ENCODE data around the gene PRDM16.

Gene PRDM16

GRCh38 chr1:3320246-3321152 lies 251.5 kb downstream of the PRDM16 start:
- no peak for DNase-seq (ENCODE audit: low read depth in 2 of 2)

- no peak for DNase-seq (ENCODE audit: low read depth in 2 of 2)
These were observed 252.8 kb downstream of the PRDM16 start for GRCh38 chr1:3321559-3322449.

GRCh38 chr1:3322450-3323020 lies 253.5 kb downstream of the PRDM16 start:
- no peak for DNase-seq (ENCODE audit: low read depth in 2 of 2)

- DNase-seq (ENCODE audit: low read depth in 2 of 2) = no peak
These were observed 254.2 kb downstream of the PRDM16 start for GRCh38 chr1:3323021-3323795.

- no peak for DNase-seq (ENCODE audit: low read depth in 2 of 2)
These were observed 255.0 kb downstream of the PRDM16 start for GRCh38 chr1:3323796-3324703.

- DNase-seq (ENCODE audit: low read depth in 2 of 2) = no peak
These were observed 255.9 kb downstream of the PRDM16 start for GRCh38 chr1:3324704-3325535.

GRCh38 chr1:3326516-3327388 lies 257.7 kb downstream of the PRDM16 start:
- no peak for DNase-seq (ENCODE audit: low read depth in 2 of 2)

GRCh38 chr1:3327389-3327702 lies 258.3 kb downstream of the PRDM16 start:
- no peak for DNase-seq (ENCODE audit: low read depth in 2 of 2)

GRCh38 chr1:3327936-3328590 lies 259.1 kb downstream of the PRDM16 start:
- DNase-seq (ENCODE audit: low read depth in 2 of 2) = no peak

- no peak for DNase-seq (ENCODE audit: low read depth in 2 of 2)
These were observed 260.8 kb downstream of the PRDM16 start for GRCh38 chr1:3329640-3330281.

- DNase-seq (ENCODE audit: low read depth in 2 of 2) = no peak
These were observed 261.8 kb downstream of the PRDM16 start for GRCh38 chr1:3330771-3331245.

- no peak for DNase-seq (ENCODE audit: low read depth in 2 of 2)
These were observed 262.6 kb downstream of the PRDM16 start for GRCh38 chr1:3331564-3331963.

GRCh38 chr1:3332043-3332442 lies 263.0 kb downstream of the PRDM16 start:
- no peak for DNase-seq (ENCODE audit: low read depth in 2 of 2)

GRCh38 chr1:3332662-3333061 lies 263.7 kb downstream of the PRDM16 start:
- no peak for DNase-seq (ENCODE audit: low read depth in 2 of 2)

GRCh38 chr1:3333903-3334302 lies 264.9 kb downstream of the PRDM16 start:
- no peak for DNase-seq (ENCODE audit: low read depth in 2 of 2)

- DNase-seq (ENCODE audit: low read depth in 2 of 2) = no peak
These were observed 265.4 kb downstream of the PRDM16 start for GRCh38 chr1:3334366-3334765.

Data from activated CD4-positive, alpha-beta T cell treated with anti-CD3 and anti-CD28 coated beads for 24 hours (primary cell).